ENCODE measurements around the gene CLDN3. TPM values are rescaled to one million over a fixed set of nuclear protein-coding genes. Genes with fewer than 3 reads are reported as not detected.

Gene CLDN3
- total and polyA plus RNA-seq, 2 experiments from 2014 or later: 5.6 to 11.0 TPM

- H3K9me3 ChIP-seq (ENCODE audit: low read depth): no peaks in the 10 kb centered on the region
- H3K36me3 ChIP-seq: no peaks in the 10 kb centered on the region
- H3K27ac ChIP-seq: no peak overlapping the region
- no peaks in the 10 kb centered on the region for H3K27me3 ChIP-seq
- no peaks in the 10 kb centered on the region for H3K4me1 ChIP-seq (ENCODE audit: low read depth)
- TF ChIP-seq, protein P1, sequence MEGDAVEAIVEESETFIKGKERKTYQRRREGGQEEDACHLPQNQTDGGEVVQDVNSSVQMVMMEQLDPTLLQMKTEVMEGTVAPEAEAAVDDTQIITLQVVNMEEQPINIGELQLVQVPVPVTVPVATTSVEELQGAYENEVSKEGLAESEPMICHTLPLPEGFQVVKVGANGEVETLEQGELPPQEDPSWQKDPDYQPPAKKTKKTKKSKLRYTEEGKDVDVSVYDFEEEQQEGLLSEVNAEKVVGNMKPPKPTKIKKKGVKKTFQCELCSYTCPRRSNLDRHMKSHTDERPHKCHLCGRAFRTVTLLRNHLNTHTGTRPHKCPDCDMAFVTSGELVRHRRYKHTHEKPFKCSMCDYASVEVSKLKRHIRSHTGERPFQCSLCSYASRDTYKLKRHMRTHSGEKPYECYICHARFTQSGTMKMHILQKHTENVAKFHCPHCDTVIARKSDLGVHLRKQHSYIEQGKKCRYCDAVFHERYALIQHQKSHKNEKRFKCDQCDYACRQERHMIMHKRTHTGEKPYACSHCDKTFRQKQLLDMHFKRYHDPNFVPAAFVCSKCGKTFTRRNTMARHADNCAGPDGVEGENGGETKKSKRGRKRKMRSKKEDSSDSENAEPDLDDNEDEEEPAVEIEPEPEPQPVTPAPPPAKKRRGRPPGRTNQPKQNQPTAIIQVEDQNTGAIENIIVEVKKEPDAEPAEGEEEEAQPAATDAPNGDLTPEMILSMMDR (IDR thresholded peaks at IDR 0.05; ENCODE audit: low read depth, low read length): no peak
- no peak overlapping the region for H3K4me3 ChIP-seq
- DNase-seq (ENCODE audit: low read depth in 1 of 2, low spot score in 1 of 2): no peak
Observed at GRCh38 chr7:73740212-73740611, 29.9 kb downstream of the CLDN3 start.

GRCh38 chr7:73739387-73739767 lies 30.7 kb downstream of the CLDN3 start:
- Histone ChIP-seq H3K36me3 (no peaks in the 10 kb centered on the region), H3K27ac (peak overlapping the region; percentile 50), H3K9me3 (ENCODE audit: low read depth) (no peaks in the 10 kb centered on the region), H3K4me1 (ENCODE audit: low read depth) (no peaks in the 10 kb centered on the region), H3K4me3 (peak overlapping the region; percentile 48), H3K27me3 (no peaks in the 10 kb centered on the region)
- TF ChIP-seq, protein P1 (IDR thresholded peaks at IDR 0.05; ENCODE audit: low read depth, low read length): no peak
- no peak for DNase-seq (ENCODE audit: low read depth in 1 of 2, low spot score in 1 of 2)

DNA sequence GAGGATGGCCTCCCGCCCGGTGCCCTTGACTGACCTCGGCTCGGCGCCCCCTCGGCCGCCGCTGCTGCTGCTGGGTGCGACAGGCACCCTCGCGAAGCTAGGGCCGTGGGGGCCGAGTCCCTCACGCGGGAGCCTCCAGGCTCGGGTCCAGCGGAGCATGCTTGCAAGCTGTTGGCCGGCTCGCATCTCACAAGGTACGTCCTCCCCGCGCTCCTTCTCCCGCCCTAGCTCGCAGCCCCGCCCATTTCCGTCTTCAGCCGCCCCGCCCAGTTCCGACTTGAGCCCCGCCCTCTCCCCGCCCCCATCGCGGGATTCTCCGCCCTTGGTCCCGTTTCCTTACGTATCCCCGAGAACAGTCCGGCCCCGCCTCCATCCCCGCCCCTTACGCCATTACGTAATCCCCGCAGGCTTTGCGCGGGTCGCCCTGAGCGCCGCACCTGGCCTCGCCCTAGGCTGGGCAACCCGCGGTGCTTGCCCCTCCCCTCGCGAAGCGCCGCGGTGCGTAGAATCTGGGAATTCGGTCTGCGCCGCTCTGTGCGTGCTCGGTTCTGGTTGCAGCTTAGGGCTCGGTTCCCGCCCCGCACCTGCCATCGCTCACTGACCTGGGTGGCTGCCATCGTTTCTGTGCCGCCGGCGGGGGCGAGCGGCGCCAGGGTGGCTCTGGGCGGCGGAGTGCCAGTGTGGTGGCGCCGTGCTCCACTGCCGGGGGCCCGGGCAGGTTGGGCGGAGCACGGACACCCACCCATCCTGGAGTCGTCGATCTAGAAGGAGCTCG lies 31.3 kb downstream of the CLDN3 start, which contains the start of gene ABHD11:
Gene ABHD11, minus strand, starts transcription at position 191 of the 775 bp plus-strand sequence. Its CDS starts 32 bp downstream, at position 159.
- H3K36me3 ChIP-seq: no peaks in the 10 kb centered on the region
- H3K9me3 ChIP-seq (ENCODE audit: low read depth): no peaks in the 10 kb centered on the region
- TF ChIP-seq, protein P1 (IDR thresholded peaks at IDR 0.05; ENCODE audit: low read depth, low read length): no peak
- H3K27ac ChIP-seq: peak within 1 kb of the TSS; percentile 50
- no peaks in the 10 kb centered on the region for H3K4me1 ChIP-seq (ENCODE audit: low read depth)
- DNase-seq (ENCODE audit: low read depth in 1 of 2, low spot score in 1 of 2): peak; percentile 98
- H3K4me3 ChIP-seq: peak within 1 kb of the TSS; percentile 48
- no peaks in the 10 kb centered on the region for H3K27me3 ChIP-seq

GRCh38 chr7:73738220-73738611 lies 31.9 kb downstream of the CLDN3 start:
- Histone ChIP-seq H3K27ac (peak overlapping the region; percentile 36), H3K4me3 (peak overlapping the region; percentile 48)
- TF ChIP-seq, protein P1 (IDR thresholded peaks at IDR 0.05; ENCODE audit: low read depth, low read length): no peak

DNA sequence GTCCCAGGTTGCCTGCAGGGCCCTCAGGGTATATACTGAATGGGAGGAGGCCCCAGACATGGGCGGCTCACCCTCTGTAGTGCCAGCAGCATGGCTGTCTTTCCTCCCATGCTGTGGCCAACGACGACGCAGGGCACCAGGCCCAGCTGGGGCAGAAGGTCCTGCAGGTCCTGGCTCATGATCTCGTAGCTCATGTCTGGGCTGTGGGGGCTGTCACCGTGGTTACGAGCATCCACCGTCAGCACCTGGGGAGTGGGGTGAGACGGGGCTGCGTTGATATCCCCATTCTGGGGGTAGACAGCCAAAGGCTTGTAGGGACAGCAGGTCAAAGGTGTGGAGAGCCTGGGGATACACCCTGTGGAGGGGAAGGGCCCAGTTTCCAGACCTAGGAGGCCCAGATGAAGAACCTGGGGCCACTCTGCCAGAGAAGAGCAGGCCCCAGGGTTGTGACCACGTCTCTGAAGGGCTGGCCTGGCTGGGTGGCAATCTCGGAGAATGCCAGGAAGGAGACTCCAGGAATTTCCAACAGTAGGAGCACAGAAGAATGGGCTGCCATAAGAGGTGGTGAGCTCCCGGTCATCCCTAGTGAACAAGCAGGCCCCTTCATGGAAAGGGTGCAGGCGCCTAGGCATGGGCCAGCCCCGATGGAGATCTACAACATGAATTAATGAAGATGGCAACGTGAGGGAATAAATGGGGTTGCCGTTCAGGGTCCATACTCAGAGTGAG lies 32.4 kb downstream of the CLDN3 start:
- Histone ChIP-seq H3K4me3 (peak overlapping the region; percentile 48), H3K9me3 (ENCODE audit: low read depth) (no peaks in the 10 kb centered on the region), H3K36me3 (no peaks in the 10 kb centered on the region), H3K4me1 (ENCODE audit: low read depth) (no peaks in the 10 kb centered on the region), H3K27me3 (no peaks in the 10 kb centered on the region), H3K27ac (no peak overlapping the region)
- TF ChIP-seq, protein P1 (IDR thresholded peaks at IDR 0.05; ENCODE audit: low read depth, low read length): no peak
- DNase-seq (ENCODE audit: low read depth in 1 of 2, low spot score in 1 of 2): no peak

More at GRCh38 chr7:73738220-73738611, 31.9 kb downstream of the CLDN3 start:
- no peaks in the 10 kb centered on the region for H3K36me3 ChIP-seq
- H3K27me3 ChIP-seq: no peaks in the 10 kb centered on the region
- no peaks in the 10 kb centered on the region for H3K9me3 ChIP-seq (ENCODE audit: low read depth)
- peak; percentile 60 to 66 for DNase-seq (ENCODE audit: low read depth in 1 of 2, low spot score in 1 of 2)
- H3K4me1 ChIP-seq (ENCODE audit: low read depth): no peaks in the 10 kb centered on the region
